GM19467 (cell line): ENCODE results near the gene CA9.

Source experiments
- ATAC-seq: cut with Tn5 transposase; IDR thresholded peaks from one replicate; pipeline ENCODE4 v1.9.1; 2021; ENCODE audit warnings: mild to moderate bottlenecking, moderate library complexity; ENCODE audit not compliant: unreplicated experiment

The CA9 gene

GRCh38 chr9:35675204-35675603, 1.5 kb downstream of the CA9 start:
- ATAC-seq = no peak

- ATAC-seq = no peak
These were observed 2.1 kb downstream of the CA9 start for GRCh38 chr9:35675732-35676392.

- no peak for ATAC-seq
These were observed 5.4 kb downstream of the CA9 start for GRCh38 chr9:35679091-35679490.

GRCh38 chr9:35679766-35680330, 6.1 kb downstream of the CA9 start:
- no peak for ATAC-seq

- ATAC-seq = no peak
These were observed 6.8 kb downstream of the CA9 start for GRCh38 chr9:35680331-35681105.

- ATAC-seq = no peak
These were observed 7.7 kb downstream of the CA9 start for GRCh38 chr9:35681341-35682002.

GRCh38 chr9:35682051-35682450, 8.3 kb downstream of the CA9 start:
- no peak for ATAC-seq

GRCh38 chr9:35682520-35683315, 9.0 kb downstream of the CA9 start:
- no peak for ATAC-seq

- no peak for ATAC-seq
These were observed 9.6 kb downstream of the CA9 start for GRCh38 chr9:35683323-35683722.

GRCh38 chr9:35684921-35685320, 11.2 kb downstream of the CA9 start:
- ATAC-seq = no peak

- no peak for ATAC-seq
These were observed 11.8 kb downstream of the CA9 start for GRCh38 chr9:35685506-35685905.

GRCh38 chr9:35686222-35687203, 12.8 kb downstream of the CA9 start:
- no peak for ATAC-seq

- ATAC-seq = no peak
These were observed 13.6 kb downstream of the CA9 start for GRCh38 chr9:35687306-35687705.

- ATAC-seq = no peak
These were observed 14.3 kb downstream of the CA9 start for GRCh38 chr9:35687972-35688557.

GRCh38 chr9:35688558-35689541, 15.1 kb downstream of the CA9 start:
- no peak for ATAC-seq

- no peak for ATAC-seq
These were observed 16.0 kb downstream of the CA9 start, which contains the start of gene TPM2 for GRCh38 chr9:35689542-35690293. Gene TPM2, minus strand, starts transcription at chr9:35689925. Its CDS starts 108 bp downstream, at chr9:35689817.

GRCh38 chr9:35690294-35690613, 16.5 kb downstream of the CA9 start:
- ATAC-seq = no peak
